Raji (cell line): Measurements from ENCODE around the gene HPCA.

Experiments
- POLR2A ChIP-seq: IDR thresholded peaks from 2 replicates; pipeline ENCODE4 v1.6.1; 2011; ENCODE audit warnings: low read depth, low read length, control low read depth; ENCODE audit not compliant: insufficient read depth

HPCA gene

GRCh38 chr1:32901823-32902534 is 15.7 kb downstream of the HPCA start:
- TF ChIP-seq POLR2A, result no peak

GRCh38 chr1:32902535-32902920 is 16.2 kb downstream of the HPCA start:
- TF ChIP-seq POLR2A, result no peak

GRCh38 chr1:32903991-32904785 is 17.9 kb downstream of the HPCA start:
- no peak for TF ChIP-seq POLR2A

- no peak for TF ChIP-seq POLR2A
Observed at GRCh38 chr1:32904797-32905196, 18.5 kb downstream of the HPCA start.

- TF ChIP-seq POLR2A, result no peak
Observed at GRCh38 chr1:32906654-32907053, 20.4 kb downstream of the HPCA start.

- no peak for TF ChIP-seq POLR2A
Observed at GRCh38 chr1:32907435-32907834, 21.1 kb downstream of the HPCA start.

GRCh38 chr1:32910319-32910718 is 24.0 kb downstream of the HPCA start:
- no peak for TF ChIP-seq POLR2A

GRCh38 chr1:32915766-32916706 is 29.7 kb downstream of the HPCA start:
- TF ChIP-seq POLR2A, result no peak

GRCh38 chr1:32917521-32917920 is 31.2 kb downstream of the HPCA start:
- TF ChIP-seq POLR2A, result no peak

GRCh38 chr1:32918179-32918578 is 31.9 kb downstream of the HPCA start:
- TF ChIP-seq POLR2A, result no peak

- TF ChIP-seq POLR2A, result no peak
Observed at GRCh38 chr1:32919811-32920733, 33.8 kb downstream of the HPCA start.

GRCh38 chr1:32920833-32921232 is 34.5 kb downstream of the HPCA start:
- TF ChIP-seq POLR2A, result no peak

- TF ChIP-seq POLR2A, result no peak
Observed at GRCh38 chr1:32924881-32925344, 38.6 kb downstream of the HPCA start.

- no peak for TF ChIP-seq POLR2A
Observed at GRCh38 chr1:32925403-32926162, 39.3 kb downstream of the HPCA start.

GRCh38 chr1:32926562-32926961 is 40.3 kb downstream of the HPCA start:
- no peak for TF ChIP-seq POLR2A
